ENCODE measurements around the gene MTMR2.
"Not testable (repeated sequence)": the region's sequence is repeated elsewhere in the genome, so short reads cannot be mapped to it uniquely, and the experiment has no call there.

MTMR2 gene

GRCh38 chr11:95884376-95884775, 39.5 kb downstream of the MTMR2 start:
- DNase-seq (ENCODE audit: low spot score), result no peak
- Histone ChIP-seq H2AK5ac (ENCODE audit: low read depth, low read length) (no peak overlapping the region), H3K79me1 (ENCODE audit: low read depth, low read length) (no peaks in the 10 kb centered on the region), H3K36me3 (replicated peaks in 1 of 2; ENCODE audit: control insufficient read depth in 2 of 2, insufficient read depth in 2 of 2, low read length in 2 of 2) (peaks cover 1 to 65% of the 10 kb centered on the region in 2 donors), H3K23ac (ENCODE audit: low read depth, low read length, poor library complexity) (no peak overlapping the region), H3K27ac (replicated peaks; ENCODE audit: low read length) (no peak overlapping the region), H2AFZ (ENCODE audit: low read length) (no peak overlapping the region), H3K4me1 (ENCODE audit: control insufficient read depth in 2 of 2, insufficient read depth in 1 of 2, low read depth in 1 of 2, low read length in 2 of 2) (no peaks in the 10 kb centered on the region), H3K4me3 (ENCODE audit: low read length in 2 of 2) (no peak overlapping the region), H2BK12ac (ENCODE audit: low read length) (no peak overlapping the region), H3K14ac (ENCODE audit: low read length) (no peak overlapping the region), H4K91ac (ENCODE audit: low read depth, low read length, poor library complexity) (no peak overlapping the region), H2BK5ac (ENCODE audit: low read length) (no peak overlapping the region), H2BK120ac (ENCODE audit: low read depth, low read length) (no peak overlapping the region), H3K4me2 (ENCODE audit: insufficient read depth, low read length, poor library complexity, severe bottlenecking) (no peak overlapping the region), H2BK15ac (ENCODE audit: low read length) (no peak overlapping the region), H3K4ac (ENCODE audit: low read length) (no peak overlapping the region), H3K9me3 (replicated peaks in 1 of 2; ENCODE audit: control insufficient read depth in 2 of 2, insufficient read depth in 1 of 2, low read depth in 1 of 2, low read length in 2 of 2) (peaks cover 0 to 3% of the 10 kb centered on the region in 2 donors), H3K9ac (ENCODE audit: low read depth, low read length, poor library complexity) (no peak overlapping the region), H3K18ac (ENCODE audit: low read length) (no peak overlapping the region), H4K8ac (ENCODE audit: low read depth, low read length) (no peak overlapping the region), H3K27me3 (ENCODE audit: control insufficient read depth in 3 of 3, insufficient read depth in 3 of 3, low read depth in 1 of 3, low read length in 3 of 3) (no peaks in the 10 kb centered on the region)
- WGBS, 2 donors (ENCODE audit: extremely low coverage in 2 of 2, insufficient read length in 2 of 2, insufficient replicate concordance in 1 of 2), result no CpG with 5 or more reads among the region's 1 CpG

- no peak overlapping the region for H3K4me2 ChIP-seq (ENCODE audit: insufficient read depth, low read length, poor library complexity, severe bottlenecking)
- H2BK5ac ChIP-seq (ENCODE audit: low read length), result no peak overlapping the region
- no peaks in the 10 kb centered on the region for H3K4me1 ChIP-seq (ENCODE audit: control insufficient read depth in 2 of 2, insufficient read depth in 1 of 2, low read depth in 1 of 2, low read length in 2 of 2)
- peaks cover 0 to 8% of the 10 kb centered on the region in 2 donors for H3K9me3 ChIP-seq (replicated peaks in 1 of 2; ENCODE audit: control insufficient read depth in 2 of 2, insufficient read depth in 1 of 2, low read depth in 1 of 2, low read length in 2 of 2)
- no peak overlapping the region for H2BK12ac ChIP-seq (ENCODE audit: low read length)
- no peak for DNase-seq (ENCODE audit: low spot score)
- H3K4me3 ChIP-seq (ENCODE audit: low read length in 2 of 2), result no peak overlapping the region
- WGBS, 2 donors (ENCODE audit: extremely low coverage in 2 of 2, insufficient read length in 2 of 2, insufficient replicate concordance in 1 of 2), result no CpG with 5 or more reads among the region's 1 CpG
- H2BK15ac ChIP-seq (ENCODE audit: low read length), result no peak overlapping the region
- no peak overlapping the region for H3K9ac ChIP-seq (ENCODE audit: low read depth, low read length, poor library complexity)
- peaks cover 1 to 72% of the 10 kb centered on the region in 2 donors for H3K36me3 ChIP-seq (replicated peaks in 1 of 2; ENCODE audit: control insufficient read depth in 2 of 2, insufficient read depth in 2 of 2, low read length in 2 of 2)
- H3K79me1 ChIP-seq (ENCODE audit: low read depth, low read length), result no peaks in the 10 kb centered on the region
- no peak overlapping the region for H4K91ac ChIP-seq (ENCODE audit: low read depth, low read length, poor library complexity)
- no peak overlapping the region for H3K23ac ChIP-seq (ENCODE audit: low read depth, low read length, poor library complexity)
- H3K4ac ChIP-seq (ENCODE audit: low read length), result no peak overlapping the region
- H2AK5ac ChIP-seq (ENCODE audit: low read depth, low read length), result no peak overlapping the region
- H3K27me3 ChIP-seq (ENCODE audit: control insufficient read depth in 3 of 3, insufficient read depth in 3 of 3, low read depth in 1 of 3, low read length in 3 of 3), result no peaks in the 10 kb centered on the region
- H3K27ac ChIP-seq (replicated peaks; ENCODE audit: low read length), result no peak overlapping the region
- no peak overlapping the region for H2BK120ac ChIP-seq (ENCODE audit: low read depth, low read length)
- H3K14ac ChIP-seq (ENCODE audit: low read length), result no peak overlapping the region
- no peak overlapping the region for H3K18ac ChIP-seq (ENCODE audit: low read length)
- H4K8ac ChIP-seq (ENCODE audit: low read depth, low read length), result no peak overlapping the region
- H2AFZ ChIP-seq (ENCODE audit: low read length), result no peak overlapping the region
These were observed 40.5 kb downstream of the MTMR2 start for GRCh38 chr11:95883381-95883780.

GRCh38 chr11:95877291-95877690, 46.6 kb downstream of the MTMR2 start:
- H4K8ac ChIP-seq (ENCODE audit: low read depth, low read length), result no peak overlapping the region
- peaks cover 0 to 23% of the 10 kb centered on the region in 2 donors for H3K9me3 ChIP-seq (replicated peaks in 1 of 2; ENCODE audit: control insufficient read depth in 2 of 2, insufficient read depth in 1 of 2, low read depth in 1 of 2, low read length in 2 of 2)
- H3K18ac ChIP-seq (ENCODE audit: low read length), result no peak overlapping the region
- whole genome bisulfite sequencing, 2 donors (ENCODE audit: extremely low coverage in 2 of 2, insufficient read length in 2 of 2, insufficient replicate concordance in 1 of 2), result no CpG with 5 or more reads among the region's 2 CpGs
- H3K27me3 ChIP-seq (ENCODE audit: control insufficient read depth in 3 of 3, insufficient read depth in 3 of 3, low read depth in 1 of 3, low read length in 3 of 3), result no peaks in the 10 kb centered on the region
- H3K4ac ChIP-seq (ENCODE audit: low read length), result no peak overlapping the region
- no peak overlapping the region for H3K23ac ChIP-seq (ENCODE audit: low read depth, low read length, poor library complexity)
- no peak overlapping the region for H2BK5ac ChIP-seq (ENCODE audit: low read length)
- H3K79me1 ChIP-seq (ENCODE audit: low read depth, low read length), result no peaks in the 10 kb centered on the region
- no peak overlapping the region for H2BK12ac ChIP-seq (ENCODE audit: low read length)
- no peak overlapping the region for H2AFZ ChIP-seq (ENCODE audit: low read length)
- no peak for DNase-seq (ENCODE audit: low spot score)
- H2BK15ac ChIP-seq (ENCODE audit: low read length), result no peak overlapping the region
- H2AK5ac ChIP-seq (ENCODE audit: low read depth, low read length), result no peak overlapping the region
- H3K4me2 ChIP-seq (ENCODE audit: insufficient read depth, low read length, poor library complexity, severe bottlenecking), result no peak overlapping the region
- no peaks in the 10 kb centered on the region for H3K4me1 ChIP-seq (ENCODE audit: control insufficient read depth in 2 of 2, insufficient read depth in 1 of 2, low read depth in 1 of 2, low read length in 2 of 2)
- H4K91ac ChIP-seq (ENCODE audit: low read depth, low read length, poor library complexity), result no peak overlapping the region
- no peak overlapping the region for H2BK120ac ChIP-seq (ENCODE audit: low read depth, low read length)
- H3K27ac ChIP-seq (replicated peaks; ENCODE audit: low read length), result no peak overlapping the region
- peaks cover 0 to 57% of the 10 kb centered on the region in 2 donors for H3K36me3 ChIP-seq (replicated peaks in 1 of 2; ENCODE audit: control insufficient read depth in 2 of 2, insufficient read depth in 2 of 2, low read length in 2 of 2)
- no peak overlapping the region for H3K9ac ChIP-seq (ENCODE audit: low read depth, low read length, poor library complexity)
- no peak overlapping the region for H3K4me3 ChIP-seq (ENCODE audit: low read length in 2 of 2)
- H3K14ac ChIP-seq (ENCODE audit: low read length), result no peak overlapping the region

- H3K18ac ChIP-seq (ENCODE audit: low read length); H3K23ac ChIP-seq (ENCODE audit: low read depth, low read length, poor library complexity); H2BK15ac ChIP-seq (ENCODE audit: low read length); H2AK5ac ChIP-seq (ENCODE audit: low read depth, low read length); H3K27ac ChIP-seq (replicated peaks; ENCODE audit: low read length); H3K27me3 ChIP-seq (ENCODE audit: control insufficient read depth in 3 of 3, insufficient read depth in 3 of 3, low read depth in 1 of 3, low read length in 3 of 3); DNase-seq (ENCODE audit: low spot score); H3K9ac ChIP-seq (ENCODE audit: low read depth, low read length, poor library complexity); H3K79me1 ChIP-seq (ENCODE audit: low read depth, low read length); H4K8ac ChIP-seq (ENCODE audit: low read depth, low read length); H3K4ac ChIP-seq (ENCODE audit: low read length); H4K91ac ChIP-seq (ENCODE audit: low read depth, low read length, poor library complexity); H3K9me3 ChIP-seq (replicated peaks in 1 of 2; ENCODE audit: control insufficient read depth in 2 of 2, insufficient read depth in 1 of 2, low read depth in 1 of 2, low read length in 2 of 2); H2AFZ ChIP-seq (ENCODE audit: low read length); H2BK120ac ChIP-seq (ENCODE audit: low read depth, low read length); H2BK5ac ChIP-seq (ENCODE audit: low read length); H3K4me3 ChIP-seq (ENCODE audit: low read length in 2 of 2); H3K4me1 ChIP-seq (ENCODE audit: control insufficient read depth in 2 of 2, insufficient read depth in 1 of 2, low read depth in 1 of 2, low read length in 2 of 2); H3K14ac ChIP-seq (ENCODE audit: low read length); H3K4me2 ChIP-seq (ENCODE audit: insufficient read depth, low read length, poor library complexity, severe bottlenecking); H2BK12ac ChIP-seq (ENCODE audit: low read length): not testable (repeated sequence)
- peaks cover 0 to 14% of the 10 kb centered on the region in 2 donors for H3K36me3 ChIP-seq (replicated peaks in 1 of 2; ENCODE audit: control insufficient read depth in 2 of 2, insufficient read depth in 2 of 2, low read length in 2 of 2)
- no CpG with 5 or more reads among the region's 3 CpGs for WGBS, 2 donors (ENCODE audit: extremely low coverage in 2 of 2, insufficient read length in 2 of 2, insufficient replicate concordance in 1 of 2)
These were observed 53.0 kb downstream of the MTMR2 start for GRCh38 chr11:95870877-95871276.
